Left kidney (tissue), 2 donors: ENCODE measurements around the gene LNPK. TPM values are rescaled to one million over a fixed set of nuclear protein-coding genes. Genes with fewer than 3 reads are reported as not detected.
"Not testable (repeated sequence)": the region's sequence is repeated elsewhere in the genome, so short reads cannot be mapped to it uniquely, and the experiment has no call there.

Experiments
- DNase-seq: peaks from one replicate; pipeline ENCODE4 v3.0.0-alpha.2; 2013
- polyA plus RNA-seq: library from polyadenylated mRNA; unstranded; fragments of 120-200 nt; gene quantifications from one replicate; pipeline ENCODE4 v1.2.1, GENCODE V29; 2013; ENCODE audit not compliant: insufficient read length

LNPK gene
- polyA plus RNA-seq, 1 donor: 25.7 TPM

DNA sequence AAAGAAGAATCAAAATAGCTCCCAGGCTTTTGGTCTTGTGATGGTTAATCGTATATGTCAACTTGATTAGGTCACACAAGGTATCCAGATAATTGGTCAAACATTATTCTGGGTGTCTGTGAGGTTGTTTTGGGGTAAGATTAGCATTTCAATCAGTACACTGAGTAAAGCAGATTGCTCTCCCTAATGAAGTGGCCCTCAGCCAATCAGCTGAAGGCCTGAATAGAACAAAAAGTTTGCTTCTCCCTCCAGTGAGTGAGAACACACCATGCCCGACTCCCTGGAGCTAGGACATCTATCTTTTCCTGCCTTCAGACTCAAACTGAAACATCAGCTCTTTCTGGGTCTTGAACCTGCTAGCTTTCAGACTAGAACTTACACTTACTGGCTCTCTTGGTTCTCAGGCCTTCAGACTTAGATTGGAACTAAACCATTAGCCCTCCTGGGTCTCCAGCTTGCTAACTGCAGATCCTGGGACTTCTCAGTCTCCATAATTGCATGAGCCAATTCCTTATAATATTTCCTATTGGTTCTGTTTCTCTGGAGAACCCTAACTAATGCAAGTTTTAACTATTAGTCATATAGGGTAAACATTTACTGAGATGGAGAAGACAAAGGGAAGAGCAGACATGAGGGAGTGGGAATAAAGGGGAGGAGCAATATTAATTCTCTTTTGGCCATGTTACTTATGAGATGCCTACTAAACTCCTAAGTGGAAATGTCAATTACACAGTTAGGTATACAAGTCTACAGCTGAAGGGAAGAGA is 25.5 kb downstream of the LNPK start:
- no peak for DNase-seq

GRCh38 chr2:175973373-175973772 is 28.7 kb downstream of the LNPK start:
- no peak for DNase-seq

DNA sequence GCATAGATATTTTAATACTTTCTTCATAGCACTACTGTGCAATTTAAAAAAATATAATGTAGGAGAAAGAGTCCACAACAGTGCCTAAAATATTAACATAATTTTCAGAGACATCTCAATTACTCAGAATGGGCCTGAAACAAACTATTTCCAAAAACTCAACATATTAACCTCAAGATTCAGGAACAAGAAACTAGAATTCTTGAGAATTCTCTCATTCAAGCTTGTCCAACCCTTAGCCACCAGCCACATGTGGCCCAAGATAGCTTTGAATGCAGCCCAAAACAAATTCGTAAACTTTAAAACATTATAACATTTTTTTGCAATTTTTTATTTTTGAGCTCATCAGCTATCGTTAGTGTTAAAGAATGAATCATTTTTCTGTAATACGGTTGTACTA is 35.2 kb downstream of the LNPK start:
- DNase-seq: no peak

- DNase-seq: no peak
Observed at GRCh38 chr2:175965773-175966172, 36.3 kb downstream of the LNPK start.

DNA sequence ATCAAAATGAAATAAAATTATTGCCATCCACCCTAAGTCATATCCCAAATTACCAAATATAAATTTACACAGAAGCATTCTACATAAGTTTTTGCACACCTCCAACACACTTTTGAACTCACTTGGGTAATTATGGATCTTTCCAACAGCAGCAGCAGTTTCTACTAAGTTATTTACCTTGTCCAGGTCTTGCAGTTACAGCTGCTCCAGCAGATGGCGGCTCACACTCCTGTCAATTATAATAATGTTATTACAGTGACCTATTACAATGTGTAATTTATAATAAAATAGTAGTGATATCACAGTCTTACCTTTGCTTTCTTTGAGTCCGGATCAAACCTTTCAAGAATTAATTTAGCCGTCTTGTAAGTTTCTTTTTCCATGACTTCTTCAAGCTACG is 37.9 kb downstream of the LNPK start:
- DNase-seq: no peak

GRCh38 chr2:175963171-175963570 is 38.9 kb downstream of the LNPK start:
- not testable (repeated sequence) for DNase-seq

- no peak for DNase-seq
Observed at GRCh38 chr2:175957845-175958244, 44.2 kb downstream of the LNPK start.

- DNase-seq: no peak
Observed at GRCh38 chr2:175955136-175955535, 46.9 kb downstream of the LNPK start.

GRCh38 chr2:175950512-175950911 is 51.6 kb downstream of the LNPK start:
- DNase-seq: no peak

- no peak for DNase-seq
Observed at GRCh38 chr2:175948191-175948590, 53.9 kb downstream of the LNPK start.

DNA sequence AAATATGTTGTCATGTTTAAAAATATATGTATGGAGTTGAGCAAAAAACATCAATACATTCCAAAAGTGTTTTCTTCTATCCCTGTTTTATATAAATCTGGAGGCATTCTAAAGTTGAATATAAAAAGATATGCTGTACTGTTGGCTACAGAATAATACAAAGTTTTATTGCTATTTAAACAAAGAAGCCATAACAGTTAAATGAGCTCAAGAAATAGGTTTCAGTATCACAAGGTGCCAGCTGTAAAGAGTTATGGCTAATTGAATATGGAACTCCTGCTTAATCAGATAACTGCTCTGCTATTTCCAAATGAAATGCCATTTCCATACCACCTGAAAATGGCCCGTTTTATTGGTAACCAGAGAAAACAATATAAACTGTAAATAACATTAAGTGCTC is 55.0 kb downstream of the LNPK start:
- no peak for DNase-seq

DNA sequence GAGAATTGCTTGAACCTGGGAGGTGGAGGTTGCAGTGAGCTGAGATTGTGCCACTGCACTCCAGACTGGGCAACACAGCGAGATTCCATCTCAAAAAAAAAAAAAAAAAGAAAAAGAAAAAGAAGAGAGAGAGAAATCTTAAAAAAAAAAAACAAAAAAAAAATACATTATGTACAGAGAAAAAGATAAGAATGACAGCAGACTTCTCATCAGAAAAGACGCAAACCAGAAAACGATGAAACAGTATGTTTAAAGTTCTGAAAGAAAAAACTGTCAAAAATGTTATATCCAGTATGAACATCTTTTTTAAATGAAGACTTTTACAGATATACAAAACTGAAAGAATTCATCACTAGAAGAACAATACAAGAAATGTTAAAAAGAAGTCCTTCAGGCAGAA is 60.4 kb downstream of the LNPK start:
- DNase-seq: no peak

DNA sequence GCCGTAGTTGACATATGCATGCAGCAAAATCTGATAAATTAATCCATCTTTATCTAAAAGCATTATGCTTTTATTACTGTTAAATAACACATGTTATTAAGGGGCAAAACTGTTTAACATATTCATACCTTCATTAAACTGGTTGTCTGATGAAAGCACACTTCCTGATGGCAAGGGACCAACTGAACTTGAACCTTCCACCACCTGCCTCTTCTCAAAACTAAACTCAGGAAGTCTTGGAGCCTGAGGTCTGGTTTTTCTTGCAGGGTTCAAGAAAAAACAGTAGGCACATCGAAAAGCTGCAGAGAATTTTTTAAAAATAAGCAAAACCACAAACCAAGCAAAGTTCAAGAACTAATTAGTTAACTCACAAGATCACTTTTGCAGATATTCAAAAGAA is 64.9 kb downstream of the LNPK start:
- DNase-seq: no peak

- DNase-seq: no peak
Observed at GRCh38 chr2:175935289-175936181, 66.5 kb downstream of the LNPK start.

DNA sequence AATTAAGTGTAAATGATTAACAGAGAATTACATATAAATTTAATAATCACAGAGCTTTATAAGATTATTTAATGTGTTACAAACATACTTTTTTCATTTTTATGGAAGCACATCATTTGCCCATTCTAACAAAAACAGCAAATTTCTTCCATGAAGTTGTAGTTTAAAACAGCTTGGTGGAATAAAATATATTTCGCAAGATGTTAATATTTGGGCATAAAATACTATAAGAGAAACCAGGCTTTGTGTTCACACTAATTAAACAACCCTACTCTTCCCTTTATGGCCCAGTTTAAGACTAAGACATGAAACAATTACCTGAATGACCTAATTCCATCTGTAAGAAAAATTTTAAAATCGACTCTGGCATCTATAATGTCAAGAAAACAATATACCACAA is 69.4 kb downstream of the LNPK start:
- no peak for DNase-seq

- peak; percentile 3 for DNase-seq
Observed at GRCh38 chr2:175931805-175932204, 70.3 kb downstream of the LNPK start.

GRCh38 chr2:175930504-175930903 is 71.6 kb downstream of the LNPK start:
- no peak for DNase-seq

DNA sequence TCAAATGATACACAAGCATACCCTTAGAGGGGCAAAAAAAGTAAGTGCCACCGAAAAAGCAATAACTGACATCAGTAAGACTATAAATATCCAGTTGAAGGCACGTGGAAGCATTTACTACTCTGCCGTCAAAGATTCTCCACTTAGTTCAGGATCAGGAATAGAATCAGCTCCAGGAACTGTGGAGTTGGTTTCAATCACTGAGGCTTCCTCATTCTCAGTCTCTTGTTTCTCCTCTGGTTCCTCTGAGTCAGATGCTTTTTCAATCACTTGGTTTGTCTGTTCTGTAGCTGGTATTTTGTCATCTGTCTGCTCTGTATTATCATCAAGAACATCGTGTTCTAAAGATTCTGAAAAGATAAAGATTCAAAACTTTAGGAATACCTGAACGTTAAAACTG is 72.2 kb downstream of the LNPK start:
- no peak for DNase-seq

GRCh38 chr2:175926272-175926671 is 75.8 kb downstream of the LNPK start:
- no peak for DNase-seq

GRCh38 chr2:175922160-175922559 is 79.9 kb downstream of the LNPK start:
- DNase-seq: no peak

GRCh38 chr2:175918935-175919334 is 83.1 kb downstream of the LNPK start:
- no peak for DNase-seq

DNA sequence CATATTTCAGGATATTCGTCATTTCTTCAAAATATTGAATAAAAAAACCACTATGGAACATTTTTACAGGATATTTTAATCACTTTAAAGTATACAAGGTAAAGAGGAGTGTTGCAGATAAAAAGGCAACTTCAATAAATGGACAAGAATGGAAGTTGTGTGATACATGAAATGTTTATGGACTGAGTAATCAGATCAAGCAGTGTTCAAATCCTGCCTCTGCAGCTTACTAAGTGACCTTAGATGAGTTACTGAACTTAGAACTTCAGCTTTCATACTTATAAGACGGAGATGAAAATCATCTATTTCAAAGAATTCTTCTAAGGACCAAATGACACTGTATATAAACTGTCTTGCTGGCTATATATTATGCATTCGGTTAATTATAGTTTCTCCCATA is 87.2 kb downstream of the LNPK start:
- DNase-seq: no peak
